BE2C (cell line): ENCODE results near the gene CCDC106.

Experiments
- DNase-seq: peaks from one replicate; pipeline ENCODE4 v3.0.0-alpha.2; 2020
- H3K27me3 ChIP-seq: fragments of 250-450 bp; sonication (Bioruptor Pico); 2 replicates; pipeline ENCODE4 v1.5.1; 2020; ENCODE audit warnings: mild to moderate bottlenecking
- H3K36me3 ChIP-seq: fragments of 250-450 bp; sonication (Bioruptor Pico); 2 replicates; pipeline ENCODE4 v1.5.1; 2020; ENCODE audit warnings: mild to moderate bottlenecking
- H3K4me1 ChIP-seq: fragments of 250-450 bp; sonication (Bioruptor Pico); 2 replicates; pipeline ENCODE4 v1.5.1; 2020
- H3K4me3 ChIP-seq: 2 replicates; pipeline ENCODE4 v1.5.1; 2011; ENCODE audit warnings: low read depth, low read length
- H3K9me3 ChIP-seq: fragments of 250-450 bp; sonication (Bioruptor Pico); 2 replicates; pipeline ENCODE4 v1.5.1; 2020
- TF ChIP-seq, protein P1 (sequence below): IDR thresholded peaks from 2 replicates; pipeline ENCODE4 v1.5.1; 2012; ENCODE audit warnings: mild to moderate bottlenecking, low read depth, low read length

The CCDC106 gene

DNA sequence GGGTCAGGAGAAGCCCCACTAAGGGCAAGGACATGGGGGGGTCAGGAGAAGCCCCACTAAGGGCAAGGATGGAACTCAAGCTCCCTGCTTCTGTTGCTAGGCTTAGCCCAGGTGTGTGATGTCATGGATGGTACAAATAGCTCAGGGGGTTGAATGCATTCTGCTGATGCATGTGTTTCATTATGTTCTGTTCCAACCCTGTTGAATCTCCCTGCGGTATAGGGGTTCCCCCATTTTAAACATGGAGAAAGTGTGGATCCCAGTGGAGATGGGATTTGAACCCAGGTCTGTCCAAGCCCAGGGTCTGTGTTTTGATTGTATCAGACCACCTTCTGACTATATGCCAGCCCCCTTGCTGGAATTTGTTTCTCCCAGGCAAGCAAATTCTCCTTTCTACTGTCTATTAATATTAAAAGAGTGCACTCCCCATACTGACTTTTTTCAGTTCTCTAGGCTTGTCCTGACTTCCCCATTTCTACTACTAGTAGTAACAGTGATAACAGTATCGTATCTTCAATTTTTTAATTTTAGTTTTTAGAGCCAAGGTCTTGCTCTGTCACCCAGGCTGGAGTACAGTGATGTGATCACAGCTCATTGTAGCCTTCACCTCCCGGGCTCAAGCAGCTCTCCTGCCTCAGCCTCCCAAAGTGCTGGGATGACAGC lies 35.9 kb upstream of the CCDC106 start:
- peaks cover 15% of the 10 kb centered on the region for H3K36me3 ChIP-seq
- TF ChIP-seq, protein P1, sequence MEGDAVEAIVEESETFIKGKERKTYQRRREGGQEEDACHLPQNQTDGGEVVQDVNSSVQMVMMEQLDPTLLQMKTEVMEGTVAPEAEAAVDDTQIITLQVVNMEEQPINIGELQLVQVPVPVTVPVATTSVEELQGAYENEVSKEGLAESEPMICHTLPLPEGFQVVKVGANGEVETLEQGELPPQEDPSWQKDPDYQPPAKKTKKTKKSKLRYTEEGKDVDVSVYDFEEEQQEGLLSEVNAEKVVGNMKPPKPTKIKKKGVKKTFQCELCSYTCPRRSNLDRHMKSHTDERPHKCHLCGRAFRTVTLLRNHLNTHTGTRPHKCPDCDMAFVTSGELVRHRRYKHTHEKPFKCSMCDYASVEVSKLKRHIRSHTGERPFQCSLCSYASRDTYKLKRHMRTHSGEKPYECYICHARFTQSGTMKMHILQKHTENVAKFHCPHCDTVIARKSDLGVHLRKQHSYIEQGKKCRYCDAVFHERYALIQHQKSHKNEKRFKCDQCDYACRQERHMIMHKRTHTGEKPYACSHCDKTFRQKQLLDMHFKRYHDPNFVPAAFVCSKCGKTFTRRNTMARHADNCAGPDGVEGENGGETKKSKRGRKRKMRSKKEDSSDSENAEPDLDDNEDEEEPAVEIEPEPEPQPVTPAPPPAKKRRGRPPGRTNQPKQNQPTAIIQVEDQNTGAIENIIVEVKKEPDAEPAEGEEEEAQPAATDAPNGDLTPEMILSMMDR: no peak

DNA sequence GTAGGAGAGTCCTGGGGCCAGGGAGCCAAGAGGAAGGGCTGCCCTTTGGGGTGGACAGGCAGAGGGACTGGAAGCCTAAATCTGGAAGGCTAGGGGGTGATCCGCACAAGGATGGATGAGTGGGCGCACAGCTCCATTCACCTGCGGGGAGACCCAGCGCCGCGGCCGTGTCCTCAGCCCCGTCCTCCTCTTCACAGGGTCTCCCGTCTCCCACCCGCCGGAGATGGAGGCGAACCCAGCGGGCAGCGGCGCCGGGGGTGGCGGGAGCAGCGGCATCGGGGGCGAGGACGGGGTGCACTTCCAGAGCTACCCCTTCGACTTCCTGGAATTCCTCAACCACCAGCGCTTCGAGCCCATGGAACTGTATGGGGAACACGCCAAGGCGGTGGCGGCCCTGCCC lies 34.6 kb upstream of the CCDC106 start:
- TF ChIP-seq, protein P1: no peak

More for the DNA sequence above, 35.9 kb upstream of the CCDC106 start:
- H3K4me1 ChIP-seq: no peaks in the 10 kb centered on the region
- H3K9me3 ChIP-seq: no peaks in the 10 kb centered on the region
- no peak overlapping the region for H3K4me3 ChIP-seq
- no peaks in the 10 kb centered on the region for H3K27me3 ChIP-seq
- no peak for DNase-seq

DNA sequence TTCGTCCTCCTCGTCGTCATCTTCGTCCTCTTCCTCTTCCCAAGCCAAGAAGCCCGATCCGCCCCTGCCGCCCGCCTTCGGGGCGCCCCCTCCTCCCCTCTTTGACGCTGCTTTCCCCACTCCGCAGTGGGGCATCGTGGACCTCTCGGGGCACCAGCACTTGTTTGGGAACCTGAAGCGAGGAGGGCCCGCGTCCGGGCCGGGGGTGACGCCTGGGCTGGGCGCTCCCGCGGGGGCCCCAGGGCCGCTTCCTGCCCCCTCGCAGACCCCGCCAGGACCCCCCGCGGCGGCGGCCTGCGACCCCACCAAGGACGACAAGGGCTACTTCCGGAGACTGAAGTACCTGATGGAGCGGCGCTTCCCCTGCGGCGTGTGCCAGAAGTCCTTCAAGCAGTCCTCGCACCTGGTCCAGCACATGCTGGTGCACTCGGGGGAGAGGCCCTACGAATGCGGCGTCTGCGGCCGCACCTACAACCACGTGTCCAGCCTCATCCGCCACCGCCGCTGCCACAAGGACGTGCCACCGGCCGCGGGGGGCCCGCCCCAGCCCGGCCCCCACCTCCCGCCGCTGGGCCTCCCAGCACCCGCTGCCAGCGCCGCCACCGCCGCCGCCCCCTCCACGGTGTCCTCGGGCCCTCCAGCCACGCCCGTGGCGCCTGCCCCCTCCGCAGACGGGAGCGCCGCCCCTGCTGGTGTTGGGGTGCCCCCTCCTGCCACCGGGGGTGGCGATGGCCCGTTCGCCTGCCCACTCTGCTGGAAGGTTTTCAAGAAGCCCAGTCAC lies 33.9 kb upstream of the CCDC106 start:
- TF ChIP-seq, protein P1: no peak
- no peak for DNase-seq
- Histone ChIP-seq H3K27me3 (no peaks in the 10 kb centered on the region), H3K4me3 (no peak overlapping the region), H3K9me3 (no peaks in the 10 kb centered on the region), H3K4me1 (no peaks in the 10 kb centered on the region), H3K36me3 (peaks cover 19% of the 10 kb centered on the region)

More for the DNA sequence above, 34.6 kb upstream of the CCDC106 start:
- no peak for DNase-seq
- Histone ChIP-seq H3K4me1 (no peaks in the 10 kb centered on the region), H3K9me3 (no peaks in the 10 kb centered on the region), H3K27me3 (no peaks in the 10 kb centered on the region), H3K4me3 (no peak overlapping the region), H3K36me3 (peaks cover 19% of the 10 kb centered on the region)

DNA sequence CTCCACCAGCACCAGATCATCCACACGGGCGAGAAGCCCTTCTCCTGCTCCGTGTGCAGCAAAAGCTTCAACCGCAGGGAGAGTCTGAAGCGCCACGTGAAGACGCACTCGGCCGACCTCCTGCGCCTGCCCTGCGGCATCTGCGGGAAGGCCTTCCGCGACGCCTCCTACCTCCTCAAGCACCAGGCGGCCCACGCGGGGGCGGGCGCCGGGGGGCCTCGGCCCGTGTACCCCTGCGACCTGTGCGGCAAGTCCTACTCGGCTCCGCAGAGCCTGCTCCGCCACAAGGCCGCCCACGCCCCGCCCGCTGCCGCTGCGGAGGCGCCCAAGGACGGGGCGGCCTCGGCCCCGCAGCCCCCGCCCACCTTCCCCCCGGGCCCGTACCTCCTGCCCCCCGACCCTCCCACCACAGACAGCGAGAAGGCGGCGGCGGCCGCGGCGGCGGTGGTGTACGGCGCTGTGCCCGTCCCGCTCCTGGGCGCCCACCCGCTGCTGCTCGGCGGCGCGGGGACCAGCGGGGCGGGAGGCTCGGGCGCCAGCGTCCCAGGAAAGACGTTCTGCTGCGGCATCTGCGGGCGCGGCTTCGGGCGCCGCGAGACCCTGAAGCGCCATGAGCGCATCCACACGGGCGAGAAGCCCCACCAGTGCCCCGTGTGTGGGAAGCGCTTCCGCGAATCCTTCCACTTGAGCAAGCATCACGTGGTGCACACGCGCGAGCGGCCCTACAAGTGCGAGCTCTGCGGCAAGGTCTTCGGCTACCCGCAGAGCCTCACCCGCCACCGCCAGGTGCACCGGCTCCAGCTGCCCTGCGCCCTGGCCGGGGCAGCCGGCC lies 33.1 kb upstream of the CCDC106 start:
- Histone ChIP-seq H3K4me3 (no peak overlapping the region), H3K4me1 (no peaks in the 10 kb centered on the region), H3K27me3 (no peaks in the 10 kb centered on the region), H3K9me3 (no peaks in the 10 kb centered on the region), H3K36me3 (peaks cover 19% of the 10 kb centered on the region)
- no peak for DNase-seq
- TF ChIP-seq, protein P1: no peak

DNA sequence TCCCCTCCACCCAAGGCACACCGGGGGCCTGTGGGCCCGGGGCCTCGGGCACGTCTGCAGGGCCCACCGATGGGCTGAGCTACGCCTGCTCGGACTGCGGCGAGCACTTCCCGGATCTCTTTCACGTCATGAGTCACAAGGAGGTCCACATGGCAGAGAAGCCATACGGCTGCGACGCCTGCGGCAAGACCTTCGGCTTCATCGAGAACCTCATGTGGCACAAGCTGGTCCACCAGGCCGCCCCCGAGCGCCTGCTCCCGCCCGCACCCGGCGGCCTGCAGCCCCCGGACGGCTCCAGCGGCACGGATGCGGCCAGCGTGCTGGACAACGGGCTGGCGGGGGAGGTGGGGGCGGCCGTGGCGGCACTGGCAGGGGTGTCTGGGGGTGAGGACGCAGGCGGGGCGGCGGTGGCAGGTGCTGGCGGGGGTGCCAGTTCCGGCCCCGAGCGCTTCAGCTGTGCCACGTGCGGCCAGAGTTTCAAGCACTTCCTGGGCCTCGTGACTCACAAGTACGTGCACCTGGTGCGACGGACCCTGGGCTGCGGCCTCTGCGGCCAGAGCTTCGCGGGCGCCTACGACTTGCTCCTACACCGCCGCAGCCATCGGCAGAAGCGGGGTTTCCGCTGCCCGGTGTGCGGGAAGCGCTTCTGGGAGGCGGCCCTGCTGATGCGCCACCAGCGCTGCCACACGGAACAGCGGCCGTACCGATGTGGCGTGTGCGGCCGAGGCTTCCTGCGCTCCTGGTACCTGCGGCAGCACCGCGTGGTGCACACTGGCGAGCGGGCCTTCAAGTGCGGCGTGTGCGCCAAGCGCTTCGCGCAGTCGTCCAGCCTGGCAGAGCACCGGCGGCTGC lies 32.2 kb upstream of the CCDC106 start:
- no peaks in the 10 kb centered on the region for H3K4me1 ChIP-seq
- TF ChIP-seq, protein P1: no peak
- DNase-seq: no peak
- H3K9me3 ChIP-seq: no peaks in the 10 kb centered on the region
- no peak overlapping the region for H3K4me3 ChIP-seq
- H3K36me3 ChIP-seq: peaks cover 19% of the 10 kb centered on the region
- no peaks in the 10 kb centered on the region for H3K27me3 ChIP-seq
